ENCODE results near the gene DLX3. TPM values are rescaled to one million over a fixed set of nuclear protein-coding genes. Genes with fewer than 3 reads are reported as not detected.

Gene DLX3
- total RNA-seq, 1 donor from 2014 or later: not detected

DNA sequence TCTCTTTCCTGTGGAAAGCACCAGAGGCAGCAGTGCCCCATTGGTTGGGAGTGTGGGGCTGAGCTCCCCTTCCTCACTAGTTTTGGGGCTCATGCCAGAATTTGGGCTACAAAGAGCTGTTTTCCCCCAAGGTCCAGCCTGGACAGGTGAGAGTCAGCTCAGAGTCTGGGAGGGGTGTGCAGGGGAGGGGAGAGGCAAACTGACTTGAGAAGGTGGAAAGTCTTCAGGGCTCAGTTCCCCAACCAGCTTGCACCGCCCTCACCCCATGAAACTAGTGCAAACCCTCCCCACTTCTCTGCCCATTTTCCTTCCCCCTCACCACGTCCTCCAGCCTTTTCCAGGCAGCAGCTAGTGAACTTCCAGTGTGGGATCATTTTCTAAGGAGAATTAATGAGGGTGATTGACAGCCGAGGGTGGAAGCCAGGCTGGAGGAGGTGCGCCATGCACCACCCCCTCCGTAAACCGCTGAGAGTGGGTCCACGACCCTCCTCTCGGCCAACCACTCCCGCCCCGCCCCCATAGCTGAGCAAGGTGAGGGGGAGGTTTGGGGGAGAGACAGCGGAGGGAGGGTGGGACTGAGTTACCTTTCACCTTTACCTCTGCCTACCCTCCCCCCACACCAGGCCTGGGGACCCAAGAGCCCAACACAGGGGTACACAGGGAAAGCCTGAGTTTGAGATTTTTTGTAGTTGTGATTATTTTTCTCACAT is 32.3 kb downstream of the DLX3 start:
- no peak overlapping the region for H3K27ac ChIP-seq (replicated peaks)
- H3K9me3 ChIP-seq (replicated peaks): no peaks in the 10 kb centered on the region
- H3K4me3 ChIP-seq: no peak overlapping the region
- peaks cover 96% of the 10 kb centered on the region for H3K27me3 ChIP-seq (ENCODE audit: low read depth)
- TF ChIP-seq, protein P1, sequence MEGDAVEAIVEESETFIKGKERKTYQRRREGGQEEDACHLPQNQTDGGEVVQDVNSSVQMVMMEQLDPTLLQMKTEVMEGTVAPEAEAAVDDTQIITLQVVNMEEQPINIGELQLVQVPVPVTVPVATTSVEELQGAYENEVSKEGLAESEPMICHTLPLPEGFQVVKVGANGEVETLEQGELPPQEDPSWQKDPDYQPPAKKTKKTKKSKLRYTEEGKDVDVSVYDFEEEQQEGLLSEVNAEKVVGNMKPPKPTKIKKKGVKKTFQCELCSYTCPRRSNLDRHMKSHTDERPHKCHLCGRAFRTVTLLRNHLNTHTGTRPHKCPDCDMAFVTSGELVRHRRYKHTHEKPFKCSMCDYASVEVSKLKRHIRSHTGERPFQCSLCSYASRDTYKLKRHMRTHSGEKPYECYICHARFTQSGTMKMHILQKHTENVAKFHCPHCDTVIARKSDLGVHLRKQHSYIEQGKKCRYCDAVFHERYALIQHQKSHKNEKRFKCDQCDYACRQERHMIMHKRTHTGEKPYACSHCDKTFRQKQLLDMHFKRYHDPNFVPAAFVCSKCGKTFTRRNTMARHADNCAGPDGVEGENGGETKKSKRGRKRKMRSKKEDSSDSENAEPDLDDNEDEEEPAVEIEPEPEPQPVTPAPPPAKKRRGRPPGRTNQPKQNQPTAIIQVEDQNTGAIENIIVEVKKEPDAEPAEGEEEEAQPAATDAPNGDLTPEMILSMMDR (IDR thresholded peaks at IDR 0.05; ENCODE audit: borderline replicate concordance): no peak
- no peak for DNase-seq
- intact Hi-C loops (cut with micrococcal nuclease): no loop called here
- no peaks in the 10 kb centered on the region for H3K36me3 ChIP-seq
- H3K4me1 ChIP-seq: peaks cover 18% of the 10 kb centered on the region

DNA sequence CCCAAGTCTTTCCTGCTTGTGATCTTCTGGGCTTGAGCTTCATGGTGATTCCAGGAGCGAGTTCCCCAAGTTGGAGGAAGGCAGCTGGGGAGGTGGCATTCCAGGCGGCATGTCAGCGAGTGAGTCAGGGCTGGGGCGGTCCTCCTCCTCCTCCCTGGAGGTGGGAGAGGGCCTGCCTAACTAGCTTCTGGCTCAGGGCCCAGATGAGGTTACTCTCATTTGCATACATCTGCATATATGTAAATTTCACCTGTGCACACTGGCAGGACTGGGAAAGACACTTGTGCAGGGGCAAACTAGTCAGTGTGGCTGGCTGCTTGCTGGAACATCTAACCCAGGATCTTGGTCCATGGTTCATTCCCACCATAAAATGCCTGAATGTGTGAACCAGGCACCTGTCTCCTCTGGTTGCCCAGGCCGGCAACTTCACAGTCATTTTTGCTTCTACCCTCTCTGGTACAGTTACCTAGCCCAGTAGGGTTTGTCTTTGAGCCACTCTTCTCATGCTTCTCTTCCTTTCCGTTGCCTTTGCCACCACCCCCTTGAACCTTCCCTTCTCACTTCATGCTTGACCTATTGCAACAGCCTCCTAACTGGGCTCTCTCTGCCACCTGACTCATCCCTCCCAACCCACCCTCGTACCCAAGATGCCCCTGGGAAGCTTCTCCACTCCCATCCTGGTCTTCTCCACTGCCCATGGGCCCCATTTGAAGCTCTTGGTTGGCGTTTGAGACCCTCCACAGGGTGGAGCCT is 35.7 kb downstream of the DLX3 start:
- H3K9me3 ChIP-seq (replicated peaks): no peaks in the 10 kb centered on the region
- peaks cover 7% of the 10 kb centered on the region for H3K4me1 ChIP-seq
- no peak for DNase-seq
- no peaks in the 10 kb centered on the region for H3K36me3 ChIP-seq
- TF ChIP-seq, protein P1 (IDR thresholded peaks at IDR 0.05; ENCODE audit: borderline replicate concordance): no peak
- no peak overlapping the region for H3K4me3 ChIP-seq
- no peak overlapping the region for H3K27ac ChIP-seq (replicated peaks)
- peaks cover 89% of the 10 kb centered on the region for H3K27me3 ChIP-seq (ENCODE audit: low read depth)
- intact Hi-C loops (cut with micrococcal nuclease): no loop called here

DNA sequence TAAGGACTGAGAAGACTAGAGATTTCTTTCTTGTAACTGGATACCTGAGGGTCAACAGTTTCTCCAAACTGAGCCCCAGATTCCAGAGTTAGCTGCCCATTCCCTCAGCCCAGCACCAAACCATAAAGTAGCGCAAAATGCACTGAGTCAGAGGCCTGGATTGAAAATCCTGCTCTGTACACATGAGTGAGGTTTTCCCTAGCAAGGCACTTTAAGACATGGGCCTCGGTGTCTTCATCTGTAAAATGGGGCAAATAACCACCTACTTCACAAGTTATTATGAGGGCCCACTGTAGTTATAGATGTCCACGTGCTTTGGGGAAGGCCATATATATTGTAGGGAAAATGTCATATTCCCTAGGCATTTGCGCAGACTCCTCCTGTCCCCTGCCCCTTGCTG is 36.3 kb downstream of the DLX3 start:
- no peak overlapping the region for H3K4me3 ChIP-seq
- no peak overlapping the region for H3K27ac ChIP-seq (replicated peaks)
- H3K36me3 ChIP-seq: no peaks in the 10 kb centered on the region
- DNase-seq: no peak
- peaks cover 88% of the 10 kb centered on the region for H3K27me3 ChIP-seq (ENCODE audit: low read depth)
- no peaks in the 10 kb centered on the region for H3K9me3 ChIP-seq (replicated peaks)
- intact Hi-C loops (cut with micrococcal nuclease): no loop called here
- peaks cover under 1% of the 10 kb centered on the region for H3K4me1 ChIP-seq
- TF ChIP-seq, protein P1 (IDR thresholded peaks at IDR 0.05; ENCODE audit: borderline replicate concordance): no peak

DNA sequence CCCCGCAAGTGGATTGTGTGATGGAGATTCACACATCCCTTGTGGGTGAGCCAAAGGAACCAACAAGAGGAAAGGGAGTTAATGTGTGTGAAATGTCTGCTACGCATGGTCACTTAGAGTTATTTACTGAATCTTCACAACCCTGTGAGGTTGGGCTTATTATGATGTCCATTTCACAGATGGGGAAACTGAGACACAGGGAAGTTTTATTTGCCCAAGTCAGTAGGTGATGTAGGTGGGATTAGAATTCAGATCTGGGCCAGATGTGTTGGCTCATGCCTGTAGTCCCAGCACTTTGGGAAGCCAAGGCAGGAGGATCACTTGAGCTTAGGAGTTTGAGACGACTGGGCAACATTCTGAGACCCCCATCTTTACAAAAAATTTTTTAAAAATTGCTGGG is 37.7 kb downstream of the DLX3 start:
- DNase-seq: no peak
- H3K27me3 ChIP-seq (ENCODE audit: low read depth): peaks cover 88% of the 10 kb centered on the region
- TF ChIP-seq, protein P1 (IDR thresholded peaks at IDR 0.05; ENCODE audit: borderline replicate concordance): no peak
- no peaks in the 10 kb centered on the region for H3K4me1 ChIP-seq
- no peaks in the 10 kb centered on the region for H3K9me3 ChIP-seq (replicated peaks)
- intact Hi-C loops (cut with micrococcal nuclease): no loop called here
- no peak overlapping the region for H3K4me3 ChIP-seq
- H3K36me3 ChIP-seq: no peaks in the 10 kb centered on the region
- no peak overlapping the region for H3K27ac ChIP-seq (replicated peaks)

DNA sequence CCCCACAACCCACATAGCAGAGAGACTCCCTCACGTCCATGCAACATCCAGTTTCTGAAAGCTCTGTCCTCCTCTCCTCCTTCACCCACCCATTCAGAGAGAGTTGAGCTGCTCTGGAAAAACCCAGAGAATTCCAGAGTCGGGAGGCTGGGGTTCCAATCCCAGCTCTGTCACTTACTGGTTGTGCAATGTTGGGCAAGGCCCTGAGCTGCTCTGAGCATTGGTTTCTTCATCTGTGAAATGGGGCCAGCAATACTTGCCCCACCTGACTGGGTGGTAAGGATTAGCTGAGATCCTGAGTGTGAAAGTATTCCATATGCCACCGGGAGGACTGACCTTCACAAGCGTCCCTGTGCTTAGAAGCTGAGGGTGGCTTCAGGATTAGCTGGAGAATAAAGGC is 38.2 kb downstream of the DLX3 start:
- no peak for DNase-seq
- intact Hi-C loops (cut with micrococcal nuclease): no loop called here
- Histone ChIP-seq H3K4me1 (no peaks in the 10 kb centered on the region), H3K4me3 (no peak overlapping the region), H3K27ac (replicated peaks) (no peak overlapping the region), H3K36me3 (no peaks in the 10 kb centered on the region), H3K27me3 (ENCODE audit: low read depth) (peaks cover 88% of the 10 kb centered on the region), H3K9me3 (replicated peaks) (no peaks in the 10 kb centered on the region)
- TF ChIP-seq, protein P1 (IDR thresholded peaks at IDR 0.05; ENCODE audit: borderline replicate concordance): no peak
